Osteoblast (primary cell): ENCODE results near the gene SLC50A1. TPM values are rescaled to one million over a fixed set of nuclear protein-coding genes. Genes with fewer than 3 reads are reported as not detected.
"Not testable (repeated sequence)": the region's sequence is repeated elsewhere in the genome, so short reads cannot be mapped to it uniquely, and the experiment has no call there.

Experiments used
- DNase-seq: peaks from one replicate; pipeline ENCODE4 v3.0.0; 2011; ENCODE audit warnings: low spot score, mixed read lengths; ENCODE audit not compliant: insufficient read length; ENCODE audit errors: missing footprints
- H2AFZ ChIP-seq: 2 replicates; pipeline ENCODE4 v1.6.0; 2011; ENCODE audit warnings: mild to moderate bottlenecking, low read length
- H3K27ac ChIP-seq: 2 replicates; pipeline ENCODE4 v1.5.1; 2011; ENCODE audit warnings: mild to moderate bottlenecking, low read depth, low read length, moderate library complexity
- H3K27me3 ChIP-seq: 2 replicates; pipeline ENCODE4 v1.6.0; 2012; ENCODE audit warnings: mild to moderate bottlenecking, control low read depth, inconsistent platforms, low read length, moderate library complexity; ENCODE audit not compliant: insufficient read depth
- H3K36me3 ChIP-seq: 2 replicates; pipeline ENCODE4 v1.5.1; 2011; ENCODE audit warnings: mild to moderate bottlenecking, low read length, control low read depth, moderate library complexity; ENCODE audit not compliant: insufficient read depth
- H3K4me1 ChIP-seq: 2 replicates; pipeline ENCODE4 v1.5.1; 2011; ENCODE audit warnings: mild to moderate bottlenecking, low read length, control low read depth, moderate library complexity; ENCODE audit not compliant: insufficient read depth
- H3K4me2 ChIP-seq: 2 replicates; pipeline ENCODE4 v1.6.0; 2011; ENCODE audit warnings: mild to moderate bottlenecking, low read length; ENCODE audit not compliant: insufficient read depth
- H3K4me3 ChIP-seq: fragments of 200-600 bp; sonication (generic); 3 replicates; pipeline ENCODE4 v1.5.1; 2012; ENCODE audit warnings: mild to moderate bottlenecking, low read length, inconsistent platforms; ENCODE audit not compliant: insufficient read depth
- H3K79me2 ChIP-seq: 2 replicates; pipeline ENCODE4 v1.6.0; 2012; ENCODE audit warnings: mild to moderate bottlenecking, low read length, control low read depth, inconsistent platforms; ENCODE audit not compliant: insufficient read depth
- H3K9me3 ChIP-seq: 2 replicates; pipeline ENCODE4 v1.5.1; 2011; ENCODE audit warnings: low read depth, low read length, control low read depth
- H4K20me1 ChIP-seq: 2 replicates; pipeline ENCODE4 v1.6.0; 2012; ENCODE audit warnings: mild to moderate bottlenecking, low read length, control low read depth; ENCODE audit not compliant: insufficient read depth
- total RNA-seq: library from RNA; depleted of rRNA; stranded (reverse); fragments of >200 nt; gene quantifications from 2 replicates; pipeline ENCODE4 v1.2.3, GENCODE V29; 2012
- TF ChIP-seq, protein P1 (sequence below): IDR thresholded peaks from 2 replicates; pipeline ENCODE4 v1.5.1; 2011; ENCODE audit warnings: mild to moderate bottlenecking, low read depth, low read length, moderate library complexity; ENCODE audit errors: extremely low read depth

The SLC50A1 gene
- total RNA-seq, 1 donor = 38.0 TPM

DNA sequence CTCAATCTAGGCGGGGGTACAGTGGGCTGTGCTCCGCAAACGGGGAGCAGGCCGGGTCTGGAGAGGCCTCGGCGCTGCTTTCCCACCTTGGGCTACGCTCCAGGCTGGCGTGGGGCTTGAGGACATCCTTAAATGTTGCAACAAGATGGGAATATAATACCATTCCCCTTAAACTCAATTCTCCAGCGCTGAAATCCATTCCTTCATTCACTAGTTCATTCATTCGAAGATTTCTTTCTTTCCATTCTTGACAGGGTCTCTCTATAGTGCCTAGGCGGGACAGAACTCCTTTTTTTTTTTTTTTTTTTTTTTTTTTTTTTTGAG is 4.9 kb downstream of the SLC50A1 start:
- no peak for DNase-seq
- peaks cover 9% of the 10 kb centered on the region for H3K36me3 ChIP-seq
- H3K4me3 ChIP-seq = peak overlapping the region; percentile 89
- H3K4me2 ChIP-seq = peak overlapping the region; percentile 79
- H3K27ac ChIP-seq = peak overlapping the region; percentile 85
- peaks cover 14% of the 10 kb centered on the region for H3K4me1 ChIP-seq
- peaks cover 34% of the 10 kb centered on the region for H3K79me2 ChIP-seq
- TF ChIP-seq, protein P1, sequence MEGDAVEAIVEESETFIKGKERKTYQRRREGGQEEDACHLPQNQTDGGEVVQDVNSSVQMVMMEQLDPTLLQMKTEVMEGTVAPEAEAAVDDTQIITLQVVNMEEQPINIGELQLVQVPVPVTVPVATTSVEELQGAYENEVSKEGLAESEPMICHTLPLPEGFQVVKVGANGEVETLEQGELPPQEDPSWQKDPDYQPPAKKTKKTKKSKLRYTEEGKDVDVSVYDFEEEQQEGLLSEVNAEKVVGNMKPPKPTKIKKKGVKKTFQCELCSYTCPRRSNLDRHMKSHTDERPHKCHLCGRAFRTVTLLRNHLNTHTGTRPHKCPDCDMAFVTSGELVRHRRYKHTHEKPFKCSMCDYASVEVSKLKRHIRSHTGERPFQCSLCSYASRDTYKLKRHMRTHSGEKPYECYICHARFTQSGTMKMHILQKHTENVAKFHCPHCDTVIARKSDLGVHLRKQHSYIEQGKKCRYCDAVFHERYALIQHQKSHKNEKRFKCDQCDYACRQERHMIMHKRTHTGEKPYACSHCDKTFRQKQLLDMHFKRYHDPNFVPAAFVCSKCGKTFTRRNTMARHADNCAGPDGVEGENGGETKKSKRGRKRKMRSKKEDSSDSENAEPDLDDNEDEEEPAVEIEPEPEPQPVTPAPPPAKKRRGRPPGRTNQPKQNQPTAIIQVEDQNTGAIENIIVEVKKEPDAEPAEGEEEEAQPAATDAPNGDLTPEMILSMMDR = no peak
- H2AFZ ChIP-seq = peak overlapping the region; percentile 94
- no peaks in the 10 kb centered on the region for H4K20me1 ChIP-seq
- H3K27me3 ChIP-seq = no peaks in the 10 kb centered on the region
- H3K9me3 ChIP-seq = no peaks in the 10 kb centered on the region

- H2AFZ ChIP-seq = no peak overlapping the region
- H3K4me3 ChIP-seq = no peak overlapping the region
- H3K27ac ChIP-seq = no peak overlapping the region
- no peaks in the 10 kb centered on the region for H4K20me1 ChIP-seq
- no peak overlapping the region for H3K4me2 ChIP-seq
- H3K79me2 ChIP-seq = peaks cover 32% of the 10 kb centered on the region
- TF ChIP-seq, protein P1 = no peak
- H3K36me3 ChIP-seq = peaks cover 9% of the 10 kb centered on the region
- peaks cover 6% of the 10 kb centered on the region for H3K27me3 ChIP-seq
- H3K4me1 ChIP-seq = peaks cover 12% of the 10 kb centered on the region
- no peaks in the 10 kb centered on the region for H3K9me3 ChIP-seq
- DNase-seq = no peak
Measured at GRCh38 chr1:155141749-155142148, 6.1 kb downstream of the SLC50A1 start.

DNA sequence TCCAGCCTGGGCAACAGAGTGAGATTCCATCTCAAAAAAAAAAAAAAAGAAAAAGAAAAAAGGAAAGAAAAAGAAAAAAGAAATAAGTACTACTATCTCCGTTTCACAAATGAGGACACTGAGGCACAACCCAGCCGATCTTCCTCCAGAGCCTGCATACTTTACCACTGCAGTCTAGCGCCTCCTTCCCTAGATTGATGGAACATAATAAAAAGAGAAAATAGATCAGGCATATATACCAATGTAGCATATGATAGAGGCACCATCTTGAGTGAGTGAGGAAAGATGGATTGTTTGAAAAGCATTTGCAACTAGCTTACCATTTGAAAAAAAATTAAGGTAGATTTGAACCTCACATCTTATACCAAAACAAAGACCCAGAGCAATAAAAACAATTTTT is 9.8 kb downstream of the SLC50A1 start:
- no peaks in the 10 kb centered on the region for H4K20me1 ChIP-seq
- H3K79me2 ChIP-seq = no peaks in the 10 kb centered on the region
- H3K4me2 ChIP-seq = no peak overlapping the region
- DNase-seq = no peak
- no peak overlapping the region for H3K4me3 ChIP-seq
- H2AFZ ChIP-seq = no peak overlapping the region
- peaks cover 2% of the 10 kb centered on the region for H3K4me1 ChIP-seq
- TF ChIP-seq, protein P1 = no peak
- no peaks in the 10 kb centered on the region for H3K9me3 ChIP-seq
- H3K27ac ChIP-seq = no peak overlapping the region
- H3K27me3 ChIP-seq = peaks cover 6% of the 10 kb centered on the region
- no peaks in the 10 kb centered on the region for H3K36me3 ChIP-seq

- H3K79me2 ChIP-seq, H3K27ac ChIP-seq, H3K4me2 ChIP-seq, H3K27me3 ChIP-seq, H3K36me3 ChIP-seq, H3K9me3 ChIP-seq, H4K20me1 ChIP-seq, H3K4me3 ChIP-seq, DNase-seq, H3K4me1 ChIP-seq, H2AFZ ChIP-seq: not testable (repeated sequence)
Measured at GRCh38 chr1:155155996-155156643, 20.5 kb downstream of the SLC50A1 start.
